ENCODE measurements around the gene C15orf62.
A peak's percentile ranks its signal among the peaks of the same experiment; 100 is the strongest.

The C15orf62 gene

DNA sequence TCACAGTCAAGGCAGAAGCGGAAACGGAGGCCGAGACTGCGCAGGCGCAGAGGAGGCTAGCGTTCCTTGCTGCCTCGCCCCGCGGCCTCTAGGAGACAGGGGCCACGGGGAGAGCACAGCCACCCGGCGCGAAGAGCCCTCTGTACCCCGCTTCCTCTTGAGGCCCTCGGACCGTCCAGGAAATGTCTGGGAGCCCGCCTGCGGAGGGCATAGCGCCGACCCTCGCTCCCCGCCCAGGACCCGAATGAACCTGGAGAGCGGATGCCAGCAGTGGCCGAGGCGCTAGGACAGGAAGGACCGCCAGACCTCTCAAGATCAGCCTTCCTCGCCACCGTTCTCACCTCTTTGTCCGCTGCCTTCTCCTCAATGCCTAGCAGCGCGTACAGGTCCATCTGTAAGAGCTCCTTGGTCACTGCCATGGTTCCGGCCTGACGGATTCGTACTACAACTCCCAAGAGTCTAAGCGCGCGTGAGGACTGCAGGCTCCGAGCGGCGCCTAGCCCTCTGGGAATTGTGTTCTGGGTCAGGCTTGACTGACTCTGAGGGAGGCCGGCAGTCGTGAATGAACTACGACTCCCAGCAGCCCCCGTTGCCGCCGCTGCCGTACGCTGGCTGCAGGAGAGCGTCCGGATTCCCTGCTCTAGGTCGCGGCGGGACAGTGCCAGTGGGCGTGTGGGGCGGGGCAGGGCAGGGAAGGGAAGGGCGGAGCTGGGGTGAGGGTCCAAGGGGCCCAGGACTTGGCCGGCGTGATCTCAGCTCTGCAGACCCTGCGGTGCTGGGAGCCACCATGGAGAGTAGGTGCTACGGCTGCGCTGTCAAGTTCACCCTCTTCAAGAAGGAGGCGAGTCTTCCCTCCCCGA lies 37.5 kb downstream of the C15orf62 start, which contains the start of the genes DNAJC17 and ZFYVE19 (continued):
- TF ChIP-seq ZNF366 (tag by site-specific recombination; conservative IDR thresholded peaks at IDR 0.05) (no peak; the same call in 1 of the 2 replicates), ZNF37A (tag by site-specific recombination; IDR thresholded peaks at IDR 0.05) (no peak), ZNF596 (tag by site-specific recombination; IDR thresholded peaks at IDR 0.05) (no peak), ZNF169 (tag by site-specific recombination; IDR thresholded peaks at IDR 0.05) (no peak), SCRT2 (tag by site-specific recombination; IDR thresholded peaks at IDR 0.05) (peak; percentile 34; the same call in 1 of the 2 replicates), GFI1B (tag by site-specific recombination; IDR thresholded peaks at IDR 0.05) (no peak), WT1 (tag by site-specific recombination; IDR thresholded peaks at IDR 0.05) (peak; percentile 19; the same call in 1 of the 2 replicates), ZNF138 (tag by site-specific recombination; IDR thresholded peaks at IDR 0.05; ENCODE audit: borderline replicate concordance) (no peak), ZBTB48 (tag by site-specific recombination; IDR thresholded peaks at IDR 0.05) (peak; percentile 69; the same call in 1 of the 2 replicates), ZNF146 (tag by site-specific recombination; IDR thresholded peaks at IDR 0.05) (no peak), ZNF776 (tag by site-specific recombination; IDR thresholded peaks at IDR 0.05; ENCODE audit: borderline replicate concordance) (no peak), ZIC2 (tag by site-specific recombination; IDR thresholded peaks at IDR 0.05) (peak; percentile 28; the same call in 1 of the 2 replicates), KLF9 (tag by site-specific recombination; IDR thresholded peaks at IDR 0.05; ENCODE audit: low read depth) (peak; percentile 91), ZNF837 (tag by site-specific recombination; IDR thresholded peaks at IDR 0.05) (no peak), ZNF558 (tag by site-specific recombination; IDR thresholded peaks at IDR 0.05) (no peak), SP7 (tag by site-specific recombination; IDR thresholded peaks at IDR 0.05) (no peak; the same call in none of the 2 replicates), ZNF266 (tag by site-specific recombination; IDR thresholded peaks at IDR 0.05; ENCODE audit: low read depth) (no peak), ZNF510 (tag by site-specific recombination; IDR thresholded peaks at IDR 0.05; ENCODE audit: insufficient replicate concordance) (no peak), ZNF23 (tag by site-specific recombination; IDR thresholded peaks at IDR 0.05; ENCODE audit: borderline replicate concordance) (no peak), ZNF426 (tag by site-specific recombination; IDR thresholded peaks at IDR 0.05) (no peak), MYNN (tag by site-specific recombination; IDR thresholded peaks at IDR 0.05; ENCODE audit: borderline replicate concordance) (no peak), ZNF2 (tag by site-specific recombination; IDR thresholded peaks at IDR 0.05) (peak; percentile 50; the same call in 1 of the 2 replicates), ZNF561 (tag by site-specific recombination; IDR thresholded peaks at IDR 0.05; ENCODE audit: borderline replicate concordance) (no peak), ZNF214 (tag by site-specific recombination; IDR thresholded peaks at IDR 0.05; ENCODE audit: borderline replicate concordance) (no peak), ZNF629 (tag by site-specific recombination; IDR thresholded peaks at IDR 0.05) (peak; percentile 17; the same call in 1 of the 2 replicates), KLF1 (tag by site-specific recombination; IDR thresholded peaks at IDR 0.05) (peak; percentile 91), GLIS2 (tag by site-specific recombination; IDR thresholded peaks at IDR 0.05) (peak; percentile 74)
- TF ChIP-seq, protein P1, sequence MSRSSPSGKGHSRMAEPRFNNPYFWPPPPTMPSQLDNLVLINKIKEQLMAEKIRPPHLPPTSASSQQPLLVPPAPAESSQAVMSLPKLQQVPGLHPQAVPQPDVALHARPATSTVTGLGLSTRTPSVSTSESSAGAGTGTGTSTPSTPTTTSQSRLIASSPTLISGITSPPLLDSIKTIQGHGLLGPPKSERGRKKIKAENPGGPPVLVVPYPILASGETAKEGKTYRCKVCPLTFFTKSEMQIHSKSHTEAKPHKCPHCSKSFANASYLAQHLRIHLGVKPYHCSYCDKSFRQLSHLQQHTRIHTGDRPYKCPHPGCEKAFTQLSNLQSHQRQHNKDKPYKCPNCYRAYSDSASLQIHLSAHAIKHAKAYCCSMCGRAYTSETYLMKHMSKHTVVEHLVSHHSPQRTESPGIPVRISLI (tag by site-specific recombination; IDR thresholded peaks at IDR 0.05) = no peak
- TF ChIP-seq, protein P2, sequence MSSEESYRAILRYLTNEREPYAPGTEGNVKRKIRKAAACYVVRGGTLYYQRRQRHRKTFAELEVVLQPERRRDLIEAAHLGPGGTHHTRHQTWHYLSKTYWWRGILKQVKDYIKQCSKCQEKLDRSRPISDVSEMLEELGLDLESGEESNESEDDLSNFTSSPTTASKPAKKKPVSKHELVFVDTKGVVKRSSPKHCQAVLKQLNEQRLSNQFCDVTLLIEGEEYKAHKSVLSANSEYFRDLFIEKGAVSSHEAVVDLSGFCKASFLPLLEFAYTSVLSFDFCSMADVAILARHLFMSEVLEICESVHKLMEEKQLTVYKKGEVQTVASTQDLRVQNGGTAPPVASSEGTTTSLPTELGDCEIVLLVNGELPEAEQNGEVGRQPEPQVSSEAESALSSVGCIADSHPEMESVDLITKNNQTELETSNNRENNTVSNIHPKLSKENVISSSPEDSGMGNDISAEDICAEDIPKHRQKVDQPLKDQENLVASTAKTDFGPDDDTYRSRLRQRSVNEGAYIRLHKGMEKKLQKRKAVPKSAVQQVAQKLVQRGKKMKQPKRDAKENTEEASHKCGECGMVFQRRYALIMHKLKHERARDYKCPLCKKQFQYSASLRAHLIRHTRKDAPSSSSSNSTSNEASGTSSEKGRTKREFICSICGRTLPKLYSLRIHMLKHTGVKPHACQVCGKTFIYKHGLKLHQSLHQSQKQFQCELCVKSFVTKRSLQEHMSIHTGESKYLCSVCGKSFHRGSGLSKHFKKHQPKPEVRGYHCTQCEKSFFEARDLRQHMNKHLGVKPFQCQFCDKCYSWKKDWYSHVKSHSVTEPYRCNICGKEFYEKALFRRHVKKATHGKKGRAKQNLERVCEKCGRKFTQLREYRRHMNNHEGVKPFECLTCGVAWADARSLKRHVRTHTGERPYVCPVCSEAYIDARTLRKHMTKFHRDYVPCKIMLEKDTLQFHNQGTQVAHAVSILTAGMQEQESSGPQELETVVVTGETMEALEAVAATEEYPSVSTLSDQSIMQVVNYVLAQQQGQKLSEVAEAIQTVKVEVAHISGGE (tag by site-specific recombination; conservative IDR thresholded peaks at IDR 0.05; ENCODE audit: low read depth) = no peak; the same call in 1 of the 2 replicates
- TF ChIP-seq, protein P3, sequence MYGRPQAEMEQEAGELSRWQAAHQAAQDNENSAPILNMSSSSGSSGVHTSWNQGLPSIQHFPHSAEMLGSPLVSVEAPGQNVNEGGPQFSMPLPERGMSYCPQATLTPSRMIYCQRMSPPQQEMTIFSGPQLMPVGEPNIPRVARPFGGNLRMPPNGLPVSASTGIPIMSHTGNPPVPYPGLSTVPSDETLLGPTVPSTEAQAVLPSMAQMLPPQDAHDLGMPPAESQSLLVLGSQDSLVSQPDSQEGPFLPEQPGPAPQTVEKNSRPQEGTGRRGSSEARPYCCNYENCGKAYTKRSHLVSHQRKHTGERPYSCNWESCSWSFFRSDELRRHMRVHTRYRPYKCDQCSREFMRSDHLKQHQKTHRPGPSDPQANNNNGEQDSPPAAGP (tag by site-specific recombination; IDR thresholded peaks at IDR 0.05) = peak; percentile 49; the same call in 1 of the 2 replicates
- TF ChIP-seq, protein P4, sequence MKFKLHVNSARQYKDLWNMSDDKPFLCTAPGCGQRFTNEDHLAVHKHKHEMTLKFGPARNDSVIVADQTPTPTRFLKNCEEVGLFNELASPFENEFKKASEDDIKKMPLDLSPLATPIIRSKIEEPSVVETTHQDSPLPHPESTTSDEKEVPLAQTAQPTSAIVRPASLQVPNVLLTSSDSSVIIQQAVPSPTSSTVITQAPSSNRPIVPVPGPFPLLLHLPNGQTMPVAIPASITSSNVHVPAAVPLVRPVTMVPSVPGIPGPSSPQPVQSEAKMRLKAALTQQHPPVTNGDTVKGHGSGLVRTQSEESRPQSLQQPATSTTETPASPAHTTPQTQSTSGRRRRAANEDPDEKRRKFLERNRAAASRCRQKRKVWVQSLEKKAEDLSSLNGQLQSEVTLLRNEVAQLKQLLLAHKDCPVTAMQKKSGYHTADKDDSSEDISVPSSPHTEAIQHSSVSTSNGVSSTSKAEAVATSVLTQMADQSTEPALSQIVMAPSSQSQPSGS (tag by site-specific recombination; IDR thresholded peaks at IDR 0.05; ENCODE audit: low read depth) = no peak
- TF ChIP-seq, protein P5, sequence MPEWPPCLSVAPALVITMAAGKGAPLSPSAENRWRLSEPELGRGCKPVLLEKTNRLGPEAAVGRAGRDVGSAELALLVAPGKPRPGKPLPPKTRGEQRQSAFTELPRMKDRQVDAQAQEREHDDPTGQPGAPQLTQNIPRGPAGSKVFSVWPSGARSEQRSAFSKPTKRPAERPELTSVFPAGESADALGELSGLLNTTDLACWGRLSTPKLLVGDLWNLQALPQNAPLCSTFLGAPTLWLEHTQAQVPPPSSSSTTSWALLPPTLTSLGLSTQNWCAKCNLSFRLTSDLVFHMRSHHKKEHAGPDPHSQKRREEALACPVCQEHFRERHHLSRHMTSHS (tag by site-specific recombination; IDR thresholded peaks at IDR 0.05) = no peak

Measured in HEK293 (cell line).